Measurements from ENCODE around the gene DPF1. TPM values are rescaled to one million over a fixed set of nuclear protein-coding genes. Genes with fewer than 3 reads are reported as not detected.

DPF1 gene
- total and polyA plus RNA-seq, 2 experiments from 2014 or later, result 6.5 to 7.8 TPM

- Histone ChIP-seq H3K27ac (no peak overlapping the region), H3K4me1 (ENCODE audit: low read depth) (no peaks in the 10 kb centered on the region), H3K27me3 (no peaks in the 10 kb centered on the region), H3K4me3 (no peak overlapping the region), H3K36me3 (no peaks in the 10 kb centered on the region), H3K9me3 (ENCODE audit: low read depth) (no peaks in the 10 kb centered on the region)
- no peak for TF ChIP-seq CTCF (IDR thresholded peaks at IDR 0.05; ENCODE audit: low read depth, low read length)
- DNase-seq (ENCODE audit: low read depth in 1 of 2, low spot score in 1 of 2), result no peak
These were observed 25.9 kb downstream of the DPF1 start for GRCh38 chr19:38197937-38198704.

- no peak for DNase-seq (ENCODE audit: low read depth in 1 of 2, low spot score in 1 of 2)
- no peaks in the 10 kb centered on the region for H3K4me1 ChIP-seq (ENCODE audit: low read depth)
- no peaks in the 10 kb centered on the region for H3K36me3 ChIP-seq
- H3K27ac ChIP-seq, result no peak overlapping the region
- no peaks in the 10 kb centered on the region for H3K9me3 ChIP-seq (ENCODE audit: low read depth)
- no peak for TF ChIP-seq CTCF (IDR thresholded peaks at IDR 0.05; ENCODE audit: low read depth, low read length)
- no peak overlapping the region for H3K4me3 ChIP-seq
- no peaks in the 10 kb centered on the region for H3K27me3 ChIP-seq
These were observed 26.9 kb downstream of the DPF1 start for GRCh38 chr19:38196948-38197656.

GRCh38 chr19:38196245-38196837 lies 27.7 kb downstream of the DPF1 start:
- Histone ChIP-seq H3K27ac (no peak overlapping the region), H3K36me3 (no peaks in the 10 kb centered on the region), H3K9me3 (ENCODE audit: low read depth) (no peaks in the 10 kb centered on the region), H3K4me3 (no peak overlapping the region), H3K27me3 (no peaks in the 10 kb centered on the region), H3K4me1 (ENCODE audit: low read depth) (no peaks in the 10 kb centered on the region)
- no peak for TF ChIP-seq CTCF (IDR thresholded peaks at IDR 0.05; ENCODE audit: low read depth, low read length)
- no peak for DNase-seq (ENCODE audit: low read depth in 1 of 2, low spot score in 1 of 2)

- Histone ChIP-seq H3K4me1 (ENCODE audit: low read depth) (no peaks in the 10 kb centered on the region), H3K27me3 (no peaks in the 10 kb centered on the region), H3K36me3 (no peaks in the 10 kb centered on the region), H3K4me3 (no peak overlapping the region), H3K27ac (no peak overlapping the region), H3K9me3 (ENCODE audit: low read depth) (no peaks in the 10 kb centered on the region)
- DNase-seq (ENCODE audit: low read depth in 1 of 2, low spot score in 1 of 2), result no peak
- TF ChIP-seq CTCF (IDR thresholded peaks at IDR 0.05; ENCODE audit: low read depth, low read length), result no peak
These were observed 28.8 kb downstream of the DPF1 start for GRCh38 chr19:38195237-38195636.

GRCh38 chr19:38194061-38194701 lies 29.8 kb downstream of the DPF1 start:
- TF ChIP-seq CTCF (IDR thresholded peaks at IDR 0.05; ENCODE audit: low read depth, low read length), result no peak
- Histone ChIP-seq H3K27me3 (no peaks in the 10 kb centered on the region), H3K9me3 (ENCODE audit: low read depth) (no peaks in the 10 kb centered on the region), H3K27ac (no peak overlapping the region), H3K4me1 (ENCODE audit: low read depth) (no peaks in the 10 kb centered on the region), H3K4me3 (no peak overlapping the region), H3K36me3 (no peaks in the 10 kb centered on the region)
- DNase-seq (ENCODE audit: low read depth in 1 of 2, low spot score in 1 of 2), result no peak

Data from cardiac muscle cell (in vitro differentiated cells and primary cell).